ENCODE results near the gene GNAT3.

The GNAT3 gene

GRCh38 chr7:80499350-80499953 is 12.4 kb downstream of the GNAT3 start:
- DNase-seq = no peak

- no peak for DNase-seq
Observed at GRCh38 chr7:80498481-80499349, 13.1 kb downstream of the GNAT3 start.

GRCh38 chr7:80496586-80496985 is 15.3 kb downstream of the GNAT3 start:
- no peak for DNase-seq

GRCh38 chr7:80493121-80493849 is 18.6 kb downstream of the GNAT3 start:
- no peak for DNase-seq

GRCh38 chr7:80491462-80491861 is 20.4 kb downstream of the GNAT3 start:
- DNase-seq = no peak

GRCh38 chr7:80488851-80489370 is 23.0 kb downstream of the GNAT3 start:
- DNase-seq = no peak

GRCh38 chr7:80488406-80488805 is 23.5 kb downstream of the GNAT3 start:
- DNase-seq = no peak

GRCh38 chr7:80485721-80486120 is 26.1 kb downstream of the GNAT3 start:
- DNase-seq = no peak

GRCh38 chr7:80482950-80483349 is 28.9 kb downstream of the GNAT3 start:
- no peak for DNase-seq

- DNase-seq = no peak
Observed at GRCh38 chr7:80481196-80481884, 30.5 kb downstream of the GNAT3 start.

- DNase-seq = no peak
Observed at GRCh38 chr7:80480566-80480965, 31.3 kb downstream of the GNAT3 start.

GRCh38 chr7:80478683-80479082 is 33.2 kb downstream of the GNAT3 start:
- DNase-seq = no peak

- no peak for DNase-seq
Observed at GRCh38 chr7:80476035-80476434, 35.8 kb downstream of the GNAT3 start.

GRCh38 chr7:80475383-80475782 is 36.5 kb downstream of the GNAT3 start:
- DNase-seq = no peak

GRCh38 chr7:80473751-80474150 is 38.1 kb downstream of the GNAT3 start:
- DNase-seq = no peak

GRCh38 chr7:80472491-80473200 is 39.2 kb downstream of the GNAT3 start:
- DNase-seq = no peak

- no peak for DNase-seq
Observed at GRCh38 chr7:80468931-80469714, 42.7 kb downstream of the GNAT3 start.

GRCh38 chr7:80467069-80467468 is 44.8 kb downstream of the GNAT3 start:
- DNase-seq = peak in 2 of 3 experiments; percentile 34 to 66

GRCh38 chr7:80466636-80467035 is 45.2 kb downstream of the GNAT3 start:
- peak in 2 of 3 experiments; percentile 28 to 66 for DNase-seq

- no peak for DNase-seq
Observed at GRCh38 chr7:80464211-80464610, 47.7 kb downstream of the GNAT3 start.

- DNase-seq = peak in 2 of 3 experiments; percentile 8 to 38
Observed at GRCh38 chr7:80463272-80463920, 48.5 kb downstream of the GNAT3 start.

Data from NCI-H1417 (cell line).